Measurements from ENCODE around the gene BGN.

- no peak for TF ChIP-seq RARB (CRISPR knock-in tag; IDR thresholded peaks at IDR 0.05)
- TF ChIP-seq PPARA (CRISPR knock-in tag; IDR thresholded peaks at IDR 0.05; ENCODE audit: borderline replicate concordance) = no peak
- TF ChIP-seq ARNTL (CRISPR knock-in tag; IDR thresholded peaks at IDR 0.05; ENCODE audit: borderline replicate concordance, low read depth) = no peak
- no peak for TF ChIP-seq TCF4 (CRISPR knock-in tag; IDR thresholded peaks at IDR 0.05; ENCODE audit: borderline replicate concordance)
- TF ChIP-seq PATZ1 (CRISPR knock-in tag; IDR thresholded peaks at IDR 0.05; ENCODE audit: borderline replicate concordance) = no peak
- TF ChIP-seq CREB5 (CRISPR knock-in tag; IDR thresholded peaks at IDR 0.05; ENCODE audit: low read depth) = no peak
- TF ChIP-seq ZFP3 (CRISPR knock-in tag; IDR thresholded peaks at IDR 0.05) = no peak
- TF ChIP-seq OSR1 (CRISPR knock-in tag; IDR thresholded peaks at IDR 0.05) = no peak
These were observed 16.0 kb upstream of the BGN start for GRCh38 chrX:153478746-153479145.

All from SK-N-SH treated with all-trans-retinoic acid at 6 μM for 48 hours (cell line).